KMS-11 (cell line): ENCODE results near the gene NKD1.

ENCODE experiments used
- H2AFZ ChIP-seq: fragments of 200-600 bp; sonication (generic); 2 replicates; pipeline ENCODE4 v1.6.1; 2016; ENCODE audit warnings: antibody characterized with exemption, mixed run types, low read depth
- H3K27ac ChIP-seq: fragments of 200-600 bp; sonication (generic); 2 replicates; pipeline ENCODE4 v1.6.1; 2016; ENCODE audit warnings: mild to moderate bottlenecking, mixed run types
- H3K27me3 ChIP-seq: fragments of 200-600 bp; sonication (generic); 2 replicates; pipeline ENCODE4 v1.6.1; 2017; ENCODE audit warnings: mild to moderate bottlenecking, low read depth, mixed run types, moderate library complexity; ENCODE audit not compliant: insufficient read depth
- H3K36me3 ChIP-seq: fragments of 200-600 bp; sonication (generic); 2 replicates; pipeline ENCODE4 v1.6.1; 2017; ENCODE audit warnings: mild to moderate bottlenecking, mixed run types; ENCODE audit not compliant: insufficient read depth
- H3K4me1 ChIP-seq: fragments of 200-600 bp; sonication (generic); 2 replicates; pipeline ENCODE4 v1.6.1; 2016; ENCODE audit warnings: mild to moderate bottlenecking, low read depth, mixed run types; ENCODE audit not compliant: poor library complexity, severe bottlenecking
- H3K4me2 ChIP-seq: fragments of 200-600 bp; sonication (generic); 2 replicates; pipeline ENCODE4 v1.7.0; 2016; ENCODE audit warnings: mild to moderate bottlenecking, mixed run types
- H3K4me3 ChIP-seq: fragments of 200-600 bp; sonication (generic); IDR thresholded peaks from 2 replicates; pipeline ENCODE4 v1.6.1; 2017; ENCODE audit warnings: low read depth, low read length, mixed read lengths; ENCODE audit not compliant: insufficient read depth
- H3K79me2 ChIP-seq: fragments of 200-600 bp; sonication (generic); 2 replicates; pipeline ENCODE4 v1.6.1; 2016; ENCODE audit warnings: low read depth, mixed run types; ENCODE audit not compliant: insufficient read depth
- H3K9ac ChIP-seq: fragments of 200-600 bp; sonication (generic); 2 replicates; pipeline ENCODE4 v1.6.1; 2016; ENCODE audit warnings: mild to moderate bottlenecking, mixed run types
- H4K20me1 ChIP-seq: fragments of 200-600 bp; sonication (generic); 2 replicates; pipeline ENCODE4 v1.6.1; 2016; ENCODE audit warnings: mild to moderate bottlenecking, mixed run types; ENCODE audit not compliant: insufficient read depth
- CTCF ChIP-seq: fragments of 200-600 bp; sonication (generic); conservative IDR thresholded peaks from 2 replicates; pipeline ENCODE4 v1.6.1; 2017; ENCODE audit warnings: low read depth, mild to moderate bottlenecking, antibody characterized with exemption, low read length, moderate library complexity, mixed read lengths

NKD1 gene

DNA sequence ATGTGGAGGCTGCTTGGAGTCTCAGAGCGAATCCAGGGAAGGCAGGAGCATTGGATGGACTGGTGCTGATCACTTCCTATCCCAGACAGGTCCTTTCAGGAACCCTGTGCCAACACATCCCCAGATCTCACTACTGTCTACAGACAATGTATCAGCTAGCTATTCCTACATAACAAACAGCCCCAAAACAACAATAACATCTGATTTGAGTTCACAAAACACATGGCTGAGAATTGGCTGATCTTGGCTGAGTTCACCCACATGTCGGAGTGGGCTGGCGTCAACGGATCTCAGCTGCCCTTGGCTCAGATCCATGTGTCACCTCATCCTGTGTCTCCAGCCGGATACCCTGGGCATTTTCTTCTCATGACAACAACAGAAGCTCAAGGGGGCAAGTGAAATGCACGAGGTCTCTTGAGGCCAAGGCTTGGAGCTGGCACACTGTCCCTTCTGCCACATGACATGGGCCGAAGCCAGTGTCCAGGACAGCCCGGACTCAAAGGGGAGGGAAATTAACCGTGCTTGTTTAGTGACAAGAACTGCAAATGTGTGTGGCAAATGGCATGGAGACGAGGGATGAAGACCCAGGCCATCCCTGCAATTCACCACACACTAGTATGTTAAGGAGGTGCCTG lies 114.2 kb downstream of the NKD1 start:
- no peaks in the 10 kb centered on the region for H3K36me3 ChIP-seq
- no peaks in the 10 kb centered on the region for H3K79me2 ChIP-seq
- H3K4me3 ChIP-seq = no peak overlapping the region
- H2AFZ ChIP-seq = no peak overlapping the region
- no peak overlapping the region for H3K27ac ChIP-seq
- H4K20me1 ChIP-seq = no peaks in the 10 kb centered on the region
- no peaks in the 10 kb centered on the region for H3K4me1 ChIP-seq
- no peak overlapping the region for H3K4me2 ChIP-seq
- TF ChIP-seq CTCF = no peak
- H3K27me3 ChIP-seq = no peaks in the 10 kb centered on the region
- H3K9ac ChIP-seq = no peak overlapping the region

DNA sequence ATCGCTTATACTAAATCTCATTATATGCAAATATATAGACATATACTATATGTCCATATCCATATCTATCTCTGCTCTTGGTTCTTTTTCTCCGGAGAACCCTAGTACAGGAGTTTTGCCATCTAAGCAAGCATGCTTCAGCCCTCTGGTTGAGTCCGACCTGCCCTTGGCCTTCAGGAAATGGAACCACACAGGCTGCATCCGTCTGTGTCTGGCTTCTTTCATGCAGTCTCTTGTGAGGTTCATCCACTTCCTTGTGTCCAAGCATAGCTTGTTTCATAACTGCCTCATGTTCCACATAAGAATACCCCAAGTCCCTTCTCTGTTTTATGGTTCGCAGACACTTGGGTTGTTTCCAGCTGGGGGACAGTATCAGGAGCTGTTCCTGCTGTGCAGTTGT lies 116.1 kb downstream of the NKD1 start:
- H3K36me3 ChIP-seq = no peaks in the 10 kb centered on the region
- no peaks in the 10 kb centered on the region for H3K27me3 ChIP-seq

GRCh38 chr16:50665128-50665878 lies 117.1 kb downstream of the NKD1 start:
- no peak overlapping the region for H3K9ac ChIP-seq
- no peak overlapping the region for H3K4me2 ChIP-seq
- no peak overlapping the region for H3K27ac ChIP-seq
- no peak overlapping the region for H3K4me3 ChIP-seq
- H4K20me1 ChIP-seq = no peaks in the 10 kb centered on the region
- no peaks in the 10 kb centered on the region for H3K79me2 ChIP-seq
- peak; percentile 55; the same call in 1 of the 2 replicates for TF ChIP-seq CTCF
- H3K27me3 ChIP-seq = no peaks in the 10 kb centered on the region
- H2AFZ ChIP-seq = no peak overlapping the region; the same call in 1 of the 2 replicates
- H3K36me3 ChIP-seq = no peaks in the 10 kb centered on the region
- H3K4me1 ChIP-seq = no peaks in the 10 kb centered on the region

More for the DNA sequence above, 116.1 kb downstream of the NKD1 start:
- Histone ChIP-seq H3K27ac (no peak overlapping the region), H3K4me3 (no peak overlapping the region), H2AFZ (no peak overlapping the region), H4K20me1 (no peaks in the 10 kb centered on the region), H3K9ac (no peak overlapping the region), H3K4me2 (no peak overlapping the region), H3K4me1 (no peaks in the 10 kb centered on the region), H3K79me2 (no peaks in the 10 kb centered on the region)
- TF ChIP-seq CTCF = no peak

DNA sequence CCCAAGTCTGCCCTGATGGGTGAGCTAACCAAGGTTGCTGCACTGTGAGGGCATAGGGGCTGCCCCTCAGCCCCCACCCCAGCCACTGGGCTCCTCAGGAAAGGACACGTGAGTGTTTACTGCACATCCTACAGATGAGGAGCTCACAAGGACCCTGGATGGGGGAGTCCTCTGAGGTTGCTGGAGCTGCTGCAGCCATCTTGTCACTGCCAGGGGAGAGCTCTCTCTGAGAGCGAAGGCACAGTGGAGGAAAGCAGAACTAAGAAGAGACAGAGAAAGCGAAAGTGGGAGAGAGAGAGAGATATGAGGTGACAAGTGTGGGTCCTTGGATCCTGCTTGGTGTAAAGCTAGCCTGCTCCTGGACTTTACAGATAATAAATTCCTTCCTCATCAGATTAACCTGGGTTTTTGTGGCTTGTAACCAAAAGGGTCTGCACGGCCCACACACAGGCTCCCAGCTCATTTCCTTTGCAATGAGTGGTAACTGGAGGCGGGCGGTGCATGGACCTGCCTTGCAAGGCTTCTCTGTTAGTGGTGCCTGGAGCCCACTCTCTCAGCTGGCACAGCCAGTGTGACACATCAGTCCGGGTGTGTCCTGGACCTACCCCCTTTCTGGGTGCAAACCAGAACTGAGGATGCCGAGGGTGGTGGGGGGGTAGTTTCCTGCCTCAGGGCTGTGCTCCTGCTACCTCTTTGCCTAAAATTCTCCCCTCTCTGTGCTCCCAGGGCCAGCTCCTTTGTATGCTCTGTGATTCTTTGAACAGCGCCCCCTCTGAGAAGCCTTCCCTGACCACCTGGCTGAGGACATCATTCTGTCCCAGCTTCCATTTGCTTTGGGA lies 118.7 kb downstream of the NKD1 start:
- Histone ChIP-seq H3K4me3 (no peak overlapping the region), H3K27me3 (no peaks in the 10 kb centered on the region), H3K36me3 (no peaks in the 10 kb centered on the region), H3K4me1 (no peaks in the 10 kb centered on the region), H3K27ac (no peak overlapping the region), H3K79me2 (no peaks in the 10 kb centered on the region), H4K20me1 (no peaks in the 10 kb centered on the region), H2AFZ (no peak overlapping the region), H3K9ac (no peak overlapping the region), H3K4me2 (no peak overlapping the region)
- TF ChIP-seq CTCF = no peak
